GM18498 (cell line): ENCODE data around the gene ALOX5.

Source experiments
- ATAC-seq: cut with Tn5 transposase; IDR thresholded peaks from one replicate; pipeline ENCODE4 v1.9.1; 2021; ENCODE audit warnings: mild to moderate bottlenecking, moderate library complexity; ENCODE audit not compliant: unreplicated experiment

Gene ALOX5

GRCh38 chr10:45422866-45423659 is 49.0 kb downstream of the ALOX5 start:
- no peak for ATAC-seq

- ATAC-seq, result no peak
Observed at GRCh38 chr10:45423976-45424499, 50.0 kb downstream of the ALOX5 start.

GRCh38 chr10:45424668-45425404 is 50.8 kb downstream of the ALOX5 start:
- no peak for ATAC-seq

GRCh38 chr10:45425621-45426563 is 51.9 kb downstream of the ALOX5 start:
- no peak for ATAC-seq

- no peak for ATAC-seq
Observed at GRCh38 chr10:45427262-45427969, 53.4 kb downstream of the ALOX5 start.

GRCh38 chr10:45427970-45428366 is 54.0 kb downstream of the ALOX5 start:
- ATAC-seq, result no peak

GRCh38 chr10:45428611-45429510 is 54.8 kb downstream of the ALOX5 start:
- ATAC-seq, result no peak

GRCh38 chr10:45429790-45430189 is 55.8 kb downstream of the ALOX5 start:
- no peak for ATAC-seq

- ATAC-seq, result no peak
Observed at GRCh38 chr10:45432113-45432512, 58.1 kb downstream of the ALOX5 start.

- ATAC-seq, result no peak
Observed at GRCh38 chr10:45432700-45433472, 58.9 kb downstream of the ALOX5 start.

GRCh38 chr10:45433716-45434469 is 59.9 kb downstream of the ALOX5 start:
- peak; percentile 98 for ATAC-seq

GRCh38 chr10:45437587-45438465 is 63.8 kb downstream of the ALOX5 start:
- ATAC-seq, result no peak

- ATAC-seq, result no peak
Observed at GRCh38 chr10:45438466-45439090, 64.6 kb downstream of the ALOX5 start.

GRCh38 chr10:45439365-45439764 is 65.3 kb downstream of the ALOX5 start:
- no peak for ATAC-seq

- no peak for ATAC-seq
Observed at GRCh38 chr10:45439873-45440272, 65.9 kb downstream of the ALOX5 start.

GRCh38 chr10:45440511-45441062 is 66.6 kb downstream of the ALOX5 start:
- ATAC-seq, result no peak
